ENCODE results near the gene SMURF2. TPM values are rescaled to one million over a fixed set of nuclear protein-coding genes. Genes with fewer than 3 reads are reported as not detected.

The SMURF2 gene
- total RNA-seq, 1 experiment from 2014 or later, result 127 TPM

DNA sequence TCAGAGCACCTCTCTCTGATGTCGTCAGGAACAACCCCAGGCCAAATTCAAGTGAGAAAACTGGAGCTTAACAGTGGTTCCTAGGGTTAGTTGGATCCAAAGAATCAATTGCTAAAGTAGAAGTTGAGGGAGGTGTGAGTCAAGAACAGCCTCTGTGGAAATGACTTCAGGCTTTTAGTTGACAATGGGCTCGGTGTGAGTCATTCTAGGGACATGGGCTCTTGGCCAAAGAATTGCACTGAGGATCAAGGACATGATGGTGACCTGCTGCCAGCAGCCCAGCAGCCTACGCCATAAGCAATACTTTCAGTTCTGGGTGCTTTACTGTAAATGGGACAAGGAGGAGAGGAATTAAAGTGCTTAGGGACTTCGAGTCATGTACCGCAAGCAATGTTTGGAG lies 32.1 kb upstream of the SMURF2 start (continued):
- peak; percentile 97 for TF ChIP-seq CBX3 (IDR thresholded peaks at IDR 0.05; ENCODE audit: low read depth)

DNA sequence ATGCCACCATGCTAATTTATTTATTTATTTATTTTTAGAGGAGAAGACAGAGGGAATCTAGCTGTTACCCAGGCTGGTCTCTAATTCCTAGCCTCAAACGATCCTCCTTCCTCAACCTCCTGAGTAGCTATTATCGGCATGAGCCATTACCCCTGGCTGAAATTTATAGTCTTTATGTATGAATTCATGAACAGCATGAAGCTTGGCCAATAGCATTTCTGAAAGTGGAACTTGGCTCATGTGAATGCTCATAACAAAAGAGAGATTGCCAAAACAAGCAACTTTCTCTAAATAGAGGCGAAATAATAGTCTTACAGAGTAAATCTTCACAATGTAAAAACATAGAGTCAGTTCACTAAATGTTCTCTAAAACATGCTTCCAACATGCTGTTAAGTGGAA lies 30.1 kb upstream of the SMURF2 start:
- H3K36me3 ChIP-seq (ENCODE audit: control insufficient read depth in 1 of 2, insufficient read depth in 2 of 2, low read length in 2 of 2), result no peaks in the 10 kb centered on the region
- no peaks in the 10 kb centered on the region for H3K9me3 ChIP-seq (ENCODE audit: control insufficient read depth in 1 of 2, insufficient read depth in 1 of 2, low read depth in 1 of 2, low read length in 2 of 2)
- H3K4me3 ChIP-seq (replicated peaks in 1 of 2; ENCODE audit: low read depth in 1 of 2, low read length in 2 of 2), result no peak overlapping the region
- H3K9me2 ChIP-seq (ENCODE audit: insufficient read depth), result no peaks in the 10 kb centered on the region
- intact Hi-C loops (cut with micrococcal nuclease), result no loop called here
- no peaks in the 10 kb centered on the region for H3K27me3 ChIP-seq (ENCODE audit: insufficient read depth, low read length)
- H4K20me1 ChIP-seq (ENCODE audit: insufficient read depth), result no peaks in the 10 kb centered on the region
- no peaks in the 10 kb centered on the region for H3K79me2 ChIP-seq (ENCODE audit: insufficient read depth, low read length)
- no peak overlapping the region for H2AFZ ChIP-seq (ENCODE audit: low read depth, low read length, poor library complexity, severe bottlenecking)
- DNase-seq (ENCODE audit: low read depth, low spot score) (no peak), ATAC-seq (no peak)
- H3K4me2 ChIP-seq (ENCODE audit: low read length), result no peak overlapping the region
- BruUV-seq (replicated peaks), result no TSS peak
- TF ChIP-seq EGR1 (IDR thresholded peaks at IDR 0.05; ENCODE audit: low read depth), result no peak
- TF ChIP-seq POLR2AphosphoS5 (IDR thresholded peaks at IDR 0.05; ENCODE audit: low read depth, low read length), result no peak
- no peak for TF ChIP-seq TCF7L2 (IDR thresholded peaks at IDR 0.05; ENCODE audit: borderline replicate concordance, extremely low read depth, insufficient read depth, insufficient read length)
- TF ChIP-seq YY1 (IDR thresholded peaks at IDR 0.05; ENCODE audit: extremely low read depth, insufficient replicate concordance, low read depth, low read length), result no peak
- TF ChIP-seq, protein P1, sequence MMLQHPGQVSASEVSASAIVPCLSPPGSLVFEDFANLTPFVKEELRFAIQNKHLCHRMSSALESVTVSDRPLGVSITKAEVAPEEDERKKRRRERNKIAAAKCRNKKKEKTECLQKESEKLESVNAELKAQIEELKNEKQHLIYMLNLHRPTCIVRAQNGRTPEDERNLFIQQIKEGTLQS (IDR thresholded peaks at IDR 0.05), result no peak
- no peak for TF ChIP-seq POLR2A (IDR thresholded peaks at IDR 0.05; ENCODE audit: borderline replicate concordance, extremely low read depth, insufficient read depth, insufficient read length)
- no peak for TF ChIP-seq ZNF274 (IDR thresholded peaks at IDR 0.05; ENCODE audit: low read depth, low read length)
- TF ChIP-seq CEBPB (IDR thresholded peaks at IDR 0.05; ENCODE audit: low read depth), result no peak
- TF ChIP-seq EZH2phosphoT487 (IDR thresholded peaks at IDR 0.05; ENCODE audit: borderline replicate concordance), result no peak
- TF ChIP-seq, protein P2, sequence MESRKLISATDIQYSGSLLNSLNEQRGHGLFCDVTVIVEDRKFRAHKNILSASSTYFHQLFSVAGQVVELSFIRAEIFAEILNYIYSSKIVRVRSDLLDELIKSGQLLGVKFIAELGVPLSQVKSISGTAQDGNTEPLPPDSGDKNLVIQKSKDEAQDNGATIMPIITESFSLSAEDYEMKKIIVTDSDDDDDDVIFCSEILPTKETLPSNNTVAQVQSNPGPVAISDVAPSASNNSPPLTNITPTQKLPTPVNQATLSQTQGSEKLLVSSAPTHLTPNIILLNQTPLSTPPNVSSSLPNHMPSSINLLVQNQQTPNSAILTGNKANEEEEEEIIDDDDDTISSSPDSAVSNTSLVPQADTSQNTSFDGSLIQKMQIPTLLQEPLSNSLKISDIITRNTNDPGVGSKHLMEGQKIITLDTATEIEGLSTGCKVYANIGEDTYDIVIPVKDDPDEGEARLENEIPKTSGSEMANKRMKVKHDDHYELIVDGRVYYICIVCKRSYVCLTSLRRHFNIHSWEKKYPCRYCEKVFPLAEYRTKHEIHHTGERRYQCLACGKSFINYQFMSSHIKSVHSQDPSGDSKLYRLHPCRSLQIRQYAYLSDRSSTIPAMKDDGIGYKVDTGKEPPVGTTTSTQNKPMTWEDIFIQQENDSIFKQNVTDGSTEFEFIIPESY (IDR thresholded peaks at IDR 0.05; ENCODE audit: extremely low read depth, insufficient replicate concordance, low read length), result no peak
- no peak for TF ChIP-seq FOSL1 (IDR thresholded peaks at IDR 0.05; ENCODE audit: low read depth)
- no peak for TF ChIP-seq EZH2 (IDR thresholded peaks at IDR 0.05)
- TF ChIP-seq SRF (IDR thresholded peaks at IDR 0.05; ENCODE audit: low read depth), result no peak
- TF ChIP-seq SP1 (IDR thresholded peaks at IDR 0.05; ENCODE audit: low read depth), result no peak
- TF ChIP-seq, protein P3, sequence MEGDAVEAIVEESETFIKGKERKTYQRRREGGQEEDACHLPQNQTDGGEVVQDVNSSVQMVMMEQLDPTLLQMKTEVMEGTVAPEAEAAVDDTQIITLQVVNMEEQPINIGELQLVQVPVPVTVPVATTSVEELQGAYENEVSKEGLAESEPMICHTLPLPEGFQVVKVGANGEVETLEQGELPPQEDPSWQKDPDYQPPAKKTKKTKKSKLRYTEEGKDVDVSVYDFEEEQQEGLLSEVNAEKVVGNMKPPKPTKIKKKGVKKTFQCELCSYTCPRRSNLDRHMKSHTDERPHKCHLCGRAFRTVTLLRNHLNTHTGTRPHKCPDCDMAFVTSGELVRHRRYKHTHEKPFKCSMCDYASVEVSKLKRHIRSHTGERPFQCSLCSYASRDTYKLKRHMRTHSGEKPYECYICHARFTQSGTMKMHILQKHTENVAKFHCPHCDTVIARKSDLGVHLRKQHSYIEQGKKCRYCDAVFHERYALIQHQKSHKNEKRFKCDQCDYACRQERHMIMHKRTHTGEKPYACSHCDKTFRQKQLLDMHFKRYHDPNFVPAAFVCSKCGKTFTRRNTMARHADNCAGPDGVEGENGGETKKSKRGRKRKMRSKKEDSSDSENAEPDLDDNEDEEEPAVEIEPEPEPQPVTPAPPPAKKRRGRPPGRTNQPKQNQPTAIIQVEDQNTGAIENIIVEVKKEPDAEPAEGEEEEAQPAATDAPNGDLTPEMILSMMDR (IDR thresholded peaks at IDR 0.05 in 2 of 3, conservative IDR thresholded peaks at IDR 0.05 in 1 of 3; ENCODE audit: borderline replicate concordance in 1 of 3, insufficient read depth in 1 of 3, low read depth in 2 of 3, low read length in 2 of 3), result no peak
- no peak for TF ChIP-seq ELF1 (IDR thresholded peaks at IDR 0.05; ENCODE audit: borderline replicate concordance, low read depth)
- TF ChIP-seq, protein P4, sequence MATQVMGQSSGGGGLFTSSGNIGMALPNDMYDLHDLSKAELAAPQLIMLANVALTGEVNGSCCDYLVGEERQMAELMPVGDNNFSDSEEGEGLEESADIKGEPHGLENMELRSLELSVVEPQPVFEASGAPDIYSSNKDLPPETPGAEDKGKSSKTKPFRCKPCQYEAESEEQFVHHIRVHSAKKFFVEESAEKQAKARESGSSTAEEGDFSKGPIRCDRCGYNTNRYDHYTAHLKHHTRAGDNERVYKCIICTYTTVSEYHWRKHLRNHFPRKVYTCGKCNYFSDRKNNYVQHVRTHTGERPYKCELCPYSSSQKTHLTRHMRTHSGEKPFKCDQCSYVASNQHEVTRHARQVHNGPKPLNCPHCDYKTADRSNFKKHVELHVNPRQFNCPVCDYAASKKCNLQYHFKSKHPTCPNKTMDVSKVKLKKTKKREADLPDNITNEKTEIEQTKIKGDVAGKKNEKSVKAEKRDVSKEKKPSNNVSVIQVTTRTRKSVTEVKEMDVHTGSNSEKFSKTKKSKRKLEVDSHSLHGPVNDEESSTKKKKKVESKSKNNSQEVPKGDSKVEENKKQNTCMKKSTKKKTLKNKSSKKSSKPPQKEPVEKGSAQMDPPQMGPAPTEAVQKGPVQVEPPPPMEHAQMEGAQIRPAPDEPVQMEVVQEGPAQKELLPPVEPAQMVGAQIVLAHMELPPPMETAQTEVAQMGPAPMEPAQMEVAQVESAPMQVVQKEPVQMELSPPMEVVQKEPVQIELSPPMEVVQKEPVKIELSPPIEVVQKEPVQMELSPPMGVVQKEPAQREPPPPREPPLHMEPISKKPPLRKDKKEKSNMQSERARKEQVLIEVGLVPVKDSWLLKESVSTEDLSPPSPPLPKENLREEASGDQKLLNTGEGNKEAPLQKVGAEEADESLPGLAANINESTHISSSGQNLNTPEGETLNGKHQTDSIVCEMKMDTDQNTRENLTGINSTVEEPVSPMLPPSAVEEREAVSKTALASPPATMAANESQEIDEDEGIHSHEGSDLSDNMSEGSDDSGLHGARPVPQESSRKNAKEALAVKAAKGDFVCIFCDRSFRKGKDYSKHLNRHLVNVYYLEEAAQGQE (IDR thresholded peaks at IDR 0.05; ENCODE audit: low read depth), result no peak
- no peak for TF ChIP-seq ZFX (IDR thresholded peaks at IDR 0.05)
- peaks cover 71 to 88% of the 10 kb centered on the region in 2 experiments for H3K4me1 ChIP-seq (ENCODE audit: control insufficient read depth in 1 of 2, insufficient read depth in 2 of 2, low read length in 2 of 2)
- H3K27ac ChIP-seq (ENCODE audit: low read depth, low read length), result no peak overlapping the region
- no peak overlapping the region for H3K9ac ChIP-seq (ENCODE audit: low read length)
- ChIA-PET CTCF (interaction anchor here (1.2 kb wide), 1 partner anchor 11 kb away, joined by 4 read pairs; no protein-coding TSS in a partner anchor), RAD21 (ENCODE audit: low non-redundant PET in 1 of 2, low total read pairs in 2 of 2, uncharacterized antibody in 2 of 2, unreplicated experiment in 2 of 2) (no interaction called here), POLR2A (interaction anchor here (1.1 to 3.0 kb wide), 4 partner anchors 10 to 20 kb away, joined by 3 to 12 read pairs (median 4); no protein-coding TSS in a partner anchor)

All from HCT116 (cell line).